Measurements from ENCODE around the gene SLC9A2.

GRCh38 chr2:102696463-102696862, 77.1 kb downstream of the SLC9A2 start:
- TF ChIP-seq POLR2A (IDR thresholded peaks at IDR 0.05) (no peak), CTCF (IDR thresholded peaks at IDR 0.05) (no peak)

Data from Peyer's patch (tissue), 4 donors.